OCI-LY3 (cell line): Measurements from ENCODE around the gene ZNF680.

ENCODE experiments used
- EZH2phosphoT487 ChIP-seq: fragments of 200-600 bp; shearing (Covaris generic); IDR thresholded peaks from 2 replicates; pipeline ENCODE4 v1.6.1; 2018; ENCODE audit warnings: antibody characterized with exemption, mixed run types, low read depth
- TF ChIP-seq, protein P1 (sequence below): fragments of 200-600, 300-600 bp; sonication (generic); IDR thresholded peaks from 2 replicates; pipeline ENCODE4 v1.5.1; 2014; ENCODE audit warnings: antibody characterized with exemption, low read length, low read depth

DNA sequence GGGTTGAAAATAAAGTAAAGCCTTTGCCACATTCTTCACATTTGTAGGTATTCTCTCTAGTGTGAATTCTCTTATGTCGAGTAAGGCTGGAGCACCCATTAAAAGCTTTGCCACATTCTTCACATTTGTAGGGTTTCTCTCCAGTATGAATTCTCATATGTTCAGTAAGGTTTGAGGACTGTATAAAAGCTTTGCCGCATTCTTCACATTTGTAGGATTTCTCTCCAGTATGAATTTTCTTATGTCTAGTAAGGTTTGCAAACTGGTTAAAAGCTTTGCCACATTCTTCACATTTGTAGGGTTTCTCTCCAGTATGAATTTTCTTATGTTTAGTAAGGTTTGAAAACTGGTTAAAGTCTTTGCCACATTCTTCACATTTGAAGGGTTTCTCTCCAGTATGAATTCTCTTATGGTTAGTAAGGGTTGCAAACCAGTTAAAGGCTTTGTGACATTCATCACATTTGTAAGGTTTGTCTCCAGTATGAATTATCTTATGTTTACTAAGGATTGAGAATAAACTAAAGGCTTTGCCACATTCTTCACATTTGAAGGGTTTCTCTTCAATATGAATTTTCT is 41.4 kb downstream of the ZNF680 start:
- TF ChIP-seq, protein P1, sequence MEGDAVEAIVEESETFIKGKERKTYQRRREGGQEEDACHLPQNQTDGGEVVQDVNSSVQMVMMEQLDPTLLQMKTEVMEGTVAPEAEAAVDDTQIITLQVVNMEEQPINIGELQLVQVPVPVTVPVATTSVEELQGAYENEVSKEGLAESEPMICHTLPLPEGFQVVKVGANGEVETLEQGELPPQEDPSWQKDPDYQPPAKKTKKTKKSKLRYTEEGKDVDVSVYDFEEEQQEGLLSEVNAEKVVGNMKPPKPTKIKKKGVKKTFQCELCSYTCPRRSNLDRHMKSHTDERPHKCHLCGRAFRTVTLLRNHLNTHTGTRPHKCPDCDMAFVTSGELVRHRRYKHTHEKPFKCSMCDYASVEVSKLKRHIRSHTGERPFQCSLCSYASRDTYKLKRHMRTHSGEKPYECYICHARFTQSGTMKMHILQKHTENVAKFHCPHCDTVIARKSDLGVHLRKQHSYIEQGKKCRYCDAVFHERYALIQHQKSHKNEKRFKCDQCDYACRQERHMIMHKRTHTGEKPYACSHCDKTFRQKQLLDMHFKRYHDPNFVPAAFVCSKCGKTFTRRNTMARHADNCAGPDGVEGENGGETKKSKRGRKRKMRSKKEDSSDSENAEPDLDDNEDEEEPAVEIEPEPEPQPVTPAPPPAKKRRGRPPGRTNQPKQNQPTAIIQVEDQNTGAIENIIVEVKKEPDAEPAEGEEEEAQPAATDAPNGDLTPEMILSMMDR = no peak
- TF ChIP-seq EZH2phosphoT487 = no peak
